H1 (cell line): ENCODE measurements around the gene LDLRAD4. TPM values are rescaled to one million over a fixed set of nuclear protein-coding genes. Genes with fewer than 3 reads are reported as not detected.

Source experiments
- CTCF ChIA-PET: fragments of 300-600 bp; sonication (Branson Sonifier 250); formaldehyde crosslinking; loops from one replicate; lab custom pipeline; 2021; ENCODE audit not compliant: partially characterized antibody; lab: Charles Lee
- POLR2A ChIA-PET: fragments of 300-600 bp; sonication (Branson Sonifier 250); formaldehyde crosslinking; loops from one replicate; lab custom pipeline; 2021; ENCODE audit warnings: inconsistent platforms; ENCODE audit not compliant: partially characterized antibody; lab: Charles Lee
- DNase-seq, 2 experiments: peaks; one replicate each; pipeline versions ENCODE4 v3.0.0 to v3.0.0-alpha.2; 2010 to 2022; ENCODE audit warnings: low spot score in 2 of 2, low read depth in 1 of 2, mixed read lengths in 1 of 2
- FAIRE-seq: peaks from 2 replicates; lab custom pipeline; 2011; peaks lifted over from hg19 to GRCh38; lab: Jason Lieb, UNC
- H2AFZ ChIP-seq: 2 replicates; pipeline ENCODE4 v1.8.1; 2012; ENCODE audit warnings: low read length, inconsistent platforms
- H2AK5ac ChIP-seq: 2 replicates; pipeline ENCODE4 v1.6.1; 2013; ENCODE audit warnings: low read depth, low read length
- H2BK120ac ChIP-seq: replicated peaks from 2 replicates; pipeline ENCODE3; 2013; ENCODE audit warnings: low read depth, low read length, inconsistent platforms
- H2BK12ac ChIP-seq: 2 replicates; pipeline ENCODE4 v1.6.1; 2013; ENCODE audit warnings: low read depth, low read length
- H2BK15ac ChIP-seq: 2 replicates; pipeline ENCODE4 v1.6.1; 2013; ENCODE audit warnings: low read length
- H2BK20ac ChIP-seq: 2 replicates; pipeline ENCODE4 v1.6.1; 2013; ENCODE audit warnings: low read length
- H2BK5ac ChIP-seq: 2 replicates; pipeline ENCODE4 v1.6.1; 2013; ENCODE audit warnings: low read depth, low read length
- H3K14ac ChIP-seq: 2 replicates; pipeline ENCODE4 v1.6.1; 2013; ENCODE audit warnings: inconsistent platforms; ENCODE audit not compliant: insufficient read length
- H3K18ac ChIP-seq: 2 replicates; pipeline ENCODE4 v1.6.1; 2013; ENCODE audit warnings: low read length; ENCODE audit errors: extremely low read depth
- H3K23ac ChIP-seq: 2 replicates; pipeline ENCODE4 v1.6.1; 2013; ENCODE audit warnings: inconsistent platforms; ENCODE audit not compliant: insufficient read length
- H3K23me2 ChIP-seq: 2 replicates; pipeline ENCODE4 v1.6.1; 2013; ENCODE audit warnings: low read depth, low read length
- H3K27ac ChIP-seq: 2 replicates; pipeline ENCODE4 v1.6.1; 2011; ENCODE audit warnings: low read depth, low read length, inconsistent platforms
- H3K27me3 ChIP-seq, 4 experiments: replicated peaks in 1 of 4; 1 replicate in 1 of 4; 2 replicates in 3 of 4; pipeline versions ENCODE4 v1.6.1 to v1.8.1; 2011 to 2013; ENCODE audit warnings: low read length in 3 of 4, mild to moderate bottlenecking in 3 of 4, inconsistent platforms in 2 of 4, mixed read lengths in 2 of 4, moderate library complexity in 1 of 4; ENCODE audit not compliant: control insufficient read depth in 3 of 4, insufficient read depth in 3 of 4; ENCODE audit errors: extremely low read depth in 1 of 4
- H3K36me3 ChIP-seq, 4 experiments: 2 replicates each; pipeline versions ENCODE4 v1.6.1 to v1.8.1; 2011 to 2013; ENCODE audit warnings: mild to moderate bottlenecking in 4 of 4, low read length in 3 of 4, moderate library complexity in 2 of 4, control low read depth in 1 of 4, inconsistent platforms in 1 of 4; ENCODE audit not compliant: insufficient read depth in 4 of 4, control insufficient read depth in 2 of 4
- H3K4ac ChIP-seq: replicated peaks from 2 replicates; pipeline ENCODE3; 2013; ENCODE audit warnings: low read length, low read depth, mixed read lengths, inconsistent platforms; ENCODE audit not compliant: insufficient read length
- H3K4me1 ChIP-seq, 4 experiments: replicated peaks in 1 of 4; 1 replicate in 1 of 4; 2 replicates in 3 of 4; pipeline versions ENCODE4 v1.6.1 to v1.8.1; 2011 to 2013; ENCODE audit warnings: low read length in 3 of 4, inconsistent platforms in 2 of 4, mixed read lengths in 1 of 4; ENCODE audit not compliant: insufficient read depth in 4 of 4, control insufficient read depth in 3 of 4
- H3K4me2 ChIP-seq, 2 experiments: 2 replicates each; pipeline versions ENCODE4 v1.6.1 to v1.8.1; 2011 to 2013; ENCODE audit warnings: low read depth in 2 of 2, low read length in 2 of 2, control low read depth in 1 of 2, inconsistent platforms in 1 of 2, mild to moderate bottlenecking in 1 of 2; ENCODE audit not compliant: insufficient read depth in 1 of 2
- H3K4me3 ChIP-seq, 4 experiments: fragments of 200-600, 300-600 bp in 1 of 4; sonication (generic), shearing (Covaris generic), sonication (Bioruptor Twin) in 1 of 4; 2 replicates each; pipeline versions ENCODE4 v1.5.1 to v1.8.1; 2011 to 2016; ENCODE audit warnings: low read length in 4 of 4, low read depth in 3 of 4, control low read depth in 2 of 4, inconsistent platforms in 2 of 4, mild to moderate bottlenecking in 2 of 4, mixed read lengths in 1 of 4, moderate library complexity in 1 of 4; ENCODE audit not compliant: insufficient read depth in 2 of 4; ENCODE audit errors: extremely low read depth in 1 of 4
- H3K56ac ChIP-seq: replicated peaks from 2 replicates; pipeline ENCODE3; 2013; ENCODE audit warnings: low read depth, mild to moderate bottlenecking, mixed read lengths, low read length, inconsistent platforms; ENCODE audit not compliant: insufficient read length
- H3K79me1 ChIP-seq: 2 replicates; pipeline ENCODE4 v1.6.1; 2013; ENCODE audit warnings: low read depth, low read length, control low read depth
- H3K79me2 ChIP-seq, 2 experiments: 2 replicates each; pipeline versions ENCODE4 v1.6.1 to v1.8.1; 2012 to 2013; ENCODE audit warnings: low read length in 2 of 2, mild to moderate bottlenecking in 2 of 2, inconsistent platforms in 1 of 2; ENCODE audit not compliant: insufficient read depth in 2 of 2, control insufficient read depth in 1 of 2
- H3K9ac ChIP-seq, 4 experiments: replicated peaks in 1 of 4; 1 replicate in 1 of 4; 2 replicates in 3 of 4; pipeline versions ENCODE4 v1.6.1 to v1.8.1; 2011 to 2013; ENCODE audit warnings: low read depth in 3 of 4, low read length in 3 of 4, control low read depth in 2 of 4, mild to moderate bottlenecking in 2 of 4, moderate library complexity in 2 of 4, inconsistent platforms in 1 of 4; ENCODE audit errors: extremely low read depth in 1 of 4
- H3K9me3 ChIP-seq, 2 experiments: 2 replicates each; pipeline versions ENCODE4 v1.6.1 to v1.8.1; 2012 to 2013; ENCODE audit warnings: mild to moderate bottlenecking in 2 of 2, moderate library complexity in 2 of 2, control low read depth in 1 of 2, inconsistent platforms in 1 of 2, low read depth in 1 of 2, low read length in 1 of 2, mixed read lengths in 1 of 2; ENCODE audit not compliant: insufficient read depth in 2 of 2
- H4K20me1 ChIP-seq, 2 experiments: replicated peaks in 1 of 2; 2 replicates each; pipeline versions ENCODE3 to v1.8.1; 2011 to 2013; ENCODE audit warnings: inconsistent platforms in 2 of 2, low read length in 2 of 2, mild to moderate bottlenecking in 1 of 2; ENCODE audit not compliant: insufficient read depth in 2 of 2, control insufficient read depth in 1 of 2
- H4K5ac ChIP-seq: 2 replicates; pipeline ENCODE4 v1.6.1; 2013; ENCODE audit warnings: low read length, low read depth, mixed read lengths, inconsistent platforms; ENCODE audit not compliant: insufficient read length
- H4K8ac ChIP-seq: 2 replicates; pipeline ENCODE4 v1.8.0; 2013; ENCODE audit warnings: mild to moderate bottlenecking, moderate library complexity, low read length, inconsistent platforms; ENCODE audit not compliant: insufficient read depth; ENCODE audit errors: extremely low read depth
- H4K91ac ChIP-seq: replicated peaks from 2 replicates; pipeline ENCODE3; 2013; ENCODE audit warnings: low read length, mixed read lengths, inconsistent platforms; ENCODE audit not compliant: insufficient read length
- EGR1 ChIP-seq: IDR thresholded peaks from 2 replicates; pipeline ENCODE4 v1.6.1; 2011; ENCODE audit warnings: low read depth, low read length, borderline replicate concordance
- EP300 ChIP-seq, 2 experiments: IDR thresholded peaks; 1 replicate in 1 of 2; 2 replicates in 1 of 2; pipeline ENCODE4 v1.6.1; 2011 to 2012; ENCODE audit warnings: low read depth in 2 of 2, low read length in 2 of 2, mild to moderate bottlenecking in 2 of 2, borderline replicate concordance in 1 of 2, inconsistent platforms in 1 of 2, moderate library complexity in 1 of 2
- GABPA ChIP-seq: IDR thresholded peaks from 2 replicates; pipeline ENCODE4 v1.6.1; 2011; ENCODE audit warnings: mild to moderate bottlenecking, low read length, moderate library complexity, borderline replicate concordance; ENCODE audit not compliant: insufficient read depth
- GTF2F1 ChIP-seq: IDR thresholded peaks from 2 replicates; pipeline ENCODE4 v1.6.1; 2012; ENCODE audit warnings: low read depth, low read length, improper control_type of control experiment, borderline replicate concordance
- HDAC6 ChIP-seq: IDR thresholded peaks from one replicate; pipeline ENCODE4 v1.7.1; 2012; ENCODE audit warnings: low read depth, mild to moderate bottlenecking, inconsistent platforms, low read length, moderate library complexity
- JUND ChIP-seq: IDR thresholded peaks from 2 replicates; pipeline ENCODE4 v1.6.1; 2011; ENCODE audit warnings: mild to moderate bottlenecking, improper control_type of control experiment, low read length
- SIN3A ChIP-seq, 2 experiments: IDR thresholded peaks in 1 of 2; conservative IDR thresholded peaks in 1 of 2; 2 replicates each; pipeline ENCODE4 v1.6.1; 2011 to 2012; ENCODE audit warnings: low read length in 2 of 2, improper control_type of control experiment in 1 of 2, low read depth in 1 of 2, mild to moderate bottlenecking in 1 of 2
- TAF7 ChIP-seq: optimal IDR thresholded peaks from 2 replicates; pipeline ENCODE3; 2011; ENCODE audit warnings: low read depth, mild to moderate bottlenecking, inconsistent platforms, low read length, moderate library complexity, borderline replicate concordance
- WGBS, 2 experiments: shearing (Covaris generic) in 1 of 2; methylation state at CpG; one replicate each; pipeline versions ENCODE4 v1.1.6 to v1.1.7; 2013 to 2015; ENCODE audit warnings: low lambda C conversion rate in 2 of 2, mixed read lengths in 2 of 2, inconsistent platforms in 1 of 2, low coverage in 1 of 2, missing lambda C conversion rate in 1 of 2; ENCODE audit not compliant: insufficient replicate concordance in 2 of 2, insufficient coverage in 1 of 2, insufficient read length in 1 of 2; ENCODE audit errors: extremely low coverage in 1 of 2, missing lambda C conversion rate in 1 of 2; 5-methylcytosine and 5-hydroxymethylcytosine counted together
- polyA plus RNA-seq, 7 experiments: library from polyadenylated mRNA; depleted of rRNA in 3 of 7; stranded (reverse) in 5 of 7; unstranded in 2 of 7; fragments of >200 nt in 5 of 7; fragments of 200-250 nt in 2 of 7; gene quantifications; 1 replicate in 5 of 7; 2 replicates in 1 of 7; 4 replicates in 1 of 7; pipeline versions ENCODE4 v1.2.1 to v1.2.3, GENCODE V29; 2011 to 2013; ENCODE audit warnings: missing spikeins in 2 of 7, mixed read lengths in 2 of 7
- total RNA-seq: library from RNA; stranded (reverse); fragmentation: NEBNext Ultra II Directional; extraction: Animal tissue kit (Norgen Biotek cat#: 25700); gene quantifications from 2 replicates; pipeline ENCODE4 v1.2.1, GENCODE V29; 2021

LDLRAD4 gene
- total and polyA plus RNA-seq, 2 of the 8 experiments (the other 6 are each of a cell fraction or from before 2014, with no cell fraction given): 0.77 to 1.4 TPM

GRCh38 chr18:13462686-13463085 is 244.1 kb downstream of the LDLRAD4 start:
- Histone ChIP-seq H4K20me1 (no peaks in the 10 kb centered on the region), H2BK5ac (no peak overlapping the region), H4K91ac (no peak overlapping the region), H3K27me3 (no peaks in the 10 kb centered on the region), H4K8ac (no peak overlapping the region; the same call in 1 of the 2 replicates), H3K79me2 (no peaks in the 10 kb centered on the region), H4K5ac (no peak overlapping the region)
- POLR2A ChIA-PET: no interaction called here
- DNase-seq: no peak
- no peak for FAIRE-seq
- no peak for TF ChIP-seq TAF7
- no peak for TF ChIP-seq GABPA
- no peak for TF ChIP-seq HDAC6
- TF ChIP-seq EP300 (IDR thresholded peaks at IDR 0.05; ENCODE audit: borderline replicate concordance in 1 of 2, low read depth in 2 of 2, low read length in 2 of 2): no peak
- no peak for TF ChIP-seq SIN3A (conservative IDR thresholded peaks at IDR 0.05 in 1 of 2, IDR thresholded peaks at IDR 0.05 in 1 of 2; ENCODE audit: low read depth in 1 of 2, low read length in 2 of 2)
- TF ChIP-seq EGR1: no peak
- no peak for TF ChIP-seq JUND
- TF ChIP-seq GTF2F1: no peak
- TF ChIP-seq, all 59 proteins: peak for 0
- H3K23ac ChIP-seq: no peak overlapping the region
- H3K4me1 ChIP-seq: no peaks in the 10 kb centered on the region; a peak in 1 of 7 replicates
- H2BK120ac ChIP-seq: no peak overlapping the region
- H2BK12ac ChIP-seq: no peak overlapping the region
- H3K27ac ChIP-seq: no peak overlapping the region
- no peak overlapping the region for H3K14ac ChIP-seq
- H3K4me2 ChIP-seq: no peak overlapping the region
- no peaks in the 10 kb centered on the region for H3K9me3 ChIP-seq
- H3K4ac ChIP-seq: no peak overlapping the region
- no peak overlapping the region for H3K56ac ChIP-seq
- no peak overlapping the region for H2BK20ac ChIP-seq
- no peak overlapping the region for H3K4me3 ChIP-seq
- no peak overlapping the region for H3K18ac ChIP-seq
- no peak overlapping the region for H2BK15ac ChIP-seq
- 95% methylated on average over 11 of the region's 11 CpGs; no CpG with 5 or more reads in 1 of the 2 experiments for WGBS, 2 experiments
- CTCF ChIA-PET: interaction anchor here (1.1 kb wide), 1 partner anchor 247 kb away, joined by 3 read pairs; no protein-coding TSS in a partner anchor
- no peaks in the 10 kb centered on the region for H3K23me2 ChIP-seq
- no peaks in the 10 kb centered on the region for H3K79me1 ChIP-seq
- no peak overlapping the region for H3K9ac ChIP-seq
- no peak overlapping the region for H2AK5ac ChIP-seq
- H3K36me3 ChIP-seq: no peaks in the 10 kb centered on the region
- H2AFZ ChIP-seq: no peak overlapping the region
